Endothelial cell of umbilical vein (primary cell): ENCODE measurements around the gene SLC25A48. TPM values are rescaled to one million over a fixed set of nuclear protein-coding genes. Genes with fewer than 3 reads are reported as not detected.

Source experiments
- BruUV-seq: library from RNA; stranded (reverse); fragments of 400-500 nt; replicated peaks from 2 replicates; lab custom pipeline; 2021; lab: Mats Ljungman, UMichigan
- CTCF ChIA-PET: fragments of 300-600, 350-600 bp; sonication (Branson Sonifier 250); formaldehyde crosslinking; loops from one replicate; lab custom pipeline; 2021; ENCODE audit warnings: antibody characterized with exemption, inconsistent platforms; lab: Charles Lee
- POLR2A ChIA-PET: fragments of 300-600, 350-600 bp; sonication (Branson Sonifier 250); formaldehyde crosslinking; loops from one replicate; lab custom pipeline; 2021; ENCODE audit warnings: antibody characterized with exemption, inconsistent platforms; lab: Charles Lee
- DNase-seq: peaks from one replicate; pipeline ENCODE4 v3.0.0-alpha.2; 2011; ENCODE audit warnings: low read depth, low spot score
- FAIRE-seq: peaks from 2 replicates; lab custom pipeline; 2011; peaks lifted over from hg19 to GRCh38; lab: Jason Lieb, UNC
- H2AFZ ChIP-seq: 2 replicates; pipeline ENCODE4 v1.6.0; 2012; ENCODE audit warnings: low read depth, low read length, control low read depth, inconsistent platforms
- H3K27ac ChIP-seq: 2 replicates; pipeline ENCODE4 v1.5.1; 2011; ENCODE audit warnings: low read depth, mild to moderate bottlenecking, control low read depth, low read length, moderate library complexity; ENCODE audit not compliant: insufficient read depth
- H3K27me3 ChIP-seq, 2 experiments: 2 replicates each; pipeline versions ENCODE4 v1.6.0 to v1.6.1; 2011; ENCODE audit warnings: low read length in 2 of 2, mixed read lengths in 1 of 2; ENCODE audit not compliant: control insufficient read depth in 2 of 2, insufficient read depth in 2 of 2
- H3K36me3 ChIP-seq, 2 experiments: 2 replicates in 1 of 2; 3 replicates in 1 of 2; pipeline ENCODE4 v1.5.1; 2011; ENCODE audit warnings: low read length in 2 of 2, mild to moderate bottlenecking in 1 of 2, moderate library complexity in 1 of 2; ENCODE audit not compliant: control insufficient read depth in 2 of 2, insufficient read depth in 2 of 2; ENCODE audit errors: extremely low read depth in 1 of 2
- H3K4me1 ChIP-seq: 3 replicates; pipeline ENCODE4 v1.5.1; 2011; ENCODE audit warnings: mild to moderate bottlenecking, low read length; ENCODE audit not compliant: control insufficient read depth, insufficient read depth; ENCODE audit errors: extremely low read depth
- H3K4me2 ChIP-seq: 2 replicates; pipeline ENCODE4 v1.6.1; 2011; ENCODE audit warnings: low read length, control low read depth, mixed read lengths; ENCODE audit not compliant: insufficient read depth
- H3K4me3 ChIP-seq, 3 experiments: fragments of 200-600 bp in 1 of 3; sonication (generic), shearing (Covaris generic) in 1 of 3; replicated peaks in 1 of 3; 2 replicates each; pipeline ENCODE4 v1.5.1; 2011 to 2016; ENCODE audit warnings: control low read depth in 3 of 3, low read length in 3 of 3, mild to moderate bottlenecking in 2 of 3, inconsistent platforms in 1 of 3, low read depth in 1 of 3, moderate library complexity in 1 of 3; ENCODE audit not compliant: insufficient read depth in 1 of 3
- H3K79me2 ChIP-seq: 2 replicates; pipeline ENCODE4 v1.6.0; 2012; ENCODE audit warnings: low read length, inconsistent platforms; ENCODE audit not compliant: control insufficient read depth, insufficient read depth
- H3K9ac ChIP-seq: replicated peaks from 2 replicates; pipeline ENCODE3; 2011; ENCODE audit warnings: low read length, control low read depth; ENCODE audit not compliant: insufficient read depth; ENCODE audit errors: extremely low read depth
- H3K9me1 ChIP-seq: replicated peaks from 3 replicates; pipeline ENCODE4 v1.6.0; 2011; ENCODE audit warnings: mild to moderate bottlenecking, low read length; ENCODE audit not compliant: control insufficient read depth, insufficient read depth; ENCODE audit errors: extremely low read depth
- H3K9me3 ChIP-seq: replicated peaks from 2 replicates; pipeline ENCODE4 v1.5.1; 2012; ENCODE audit warnings: low read length, inconsistent platforms; ENCODE audit not compliant: control insufficient read depth, insufficient read depth
- H4K20me1 ChIP-seq: replicated peaks from 2 replicates; pipeline ENCODE3; 2011; ENCODE audit warnings: mild to moderate bottlenecking, low read length; ENCODE audit not compliant: control insufficient read depth, insufficient read depth; ENCODE audit errors: extremely low read depth
- EZH2 ChIP-seq: IDR thresholded peaks from 2 replicates; pipeline ENCODE4 v1.6.1; 2012; ENCODE audit warnings: borderline replicate concordance, low read depth, mild to moderate bottlenecking, moderate library complexity, low read length, inconsistent platforms; ENCODE audit not compliant: severe bottlenecking
- MYC ChIP-seq: IDR thresholded peaks from one replicate; pipeline ENCODE4 v1.6.1; 2011; ENCODE audit warnings: mild to moderate bottlenecking, low read depth, low read length
- POLR2AphosphoS5 ChIP-seq: IDR thresholded peaks from 2 replicates; pipeline ENCODE4 v1.6.1; 2012; ENCODE audit warnings: low read depth, mild to moderate bottlenecking, control low read depth, low read length, moderate library complexity; ENCODE audit not compliant: insufficient read depth
- dilution Hi-C: fragments of 300-500 bp; cut with MboI; formaldehyde crosslinking; loops from one replicate; pipeline ENCODE4 v1.15.0; 2019; ENCODE audit warnings: low sequenced_read_pairs; ENCODE audit not compliant: extremely low pct_ligation_motif_present
- intact Hi-C: fragments of 100-400 bp; cut with micrococcal nuclease; formaldehyde crosslinking; loops from one replicate; pipeline ENCODE4 v1.10.0; 2022
- polyA plus RNA-seq, 4 experiments: library from polyadenylated mRNA; depleted of rRNA in 3 of 4; stranded (reverse) in 3 of 4; unstranded in 1 of 4; fragments of >200 nt; gene quantifications; 2 replicates each; pipeline versions ENCODE4 v1.2.1 to v1.2.3, GENCODE V29; 2011 to 2012; ENCODE audit warnings: missing spikeins in 1 of 4
- total RNA-seq: library from RNA; stranded (reverse); gene quantifications from 2 replicates; pipeline ENCODE4 v1.2.3, GENCODE V29; 2021
- TF ChIP-seq, protein P1 (sequence below), 2 donors: IDR thresholded peaks; 1 replicate in 1 of 2; 2 replicates in 1 of 2; pipeline ENCODE4 v1.5.1; 2011; ENCODE audit warnings: low read length in 2 of 2, mild to moderate bottlenecking in 2 of 2, moderate library complexity in 2 of 2, control low read depth in 1 of 2, inconsistent platforms in 1 of 2, low read depth in 1 of 2; ENCODE audit not compliant: insufficient read depth in 1 of 2; ENCODE audit errors: extremely low read depth in 1 of 2
- TF ChIP-seq, protein P2 (sequence below): IDR thresholded peaks from 2 replicates; pipeline ENCODE4 v1.6.1; 2011; ENCODE audit not compliant: insufficient read depth, insufficient read length

SLC25A48 gene
- total and polyA plus RNA-seq, 2 donors (not counting 3 experiments of a cell fraction or from before 2014, with no cell fraction given) = not detected

DNA sequence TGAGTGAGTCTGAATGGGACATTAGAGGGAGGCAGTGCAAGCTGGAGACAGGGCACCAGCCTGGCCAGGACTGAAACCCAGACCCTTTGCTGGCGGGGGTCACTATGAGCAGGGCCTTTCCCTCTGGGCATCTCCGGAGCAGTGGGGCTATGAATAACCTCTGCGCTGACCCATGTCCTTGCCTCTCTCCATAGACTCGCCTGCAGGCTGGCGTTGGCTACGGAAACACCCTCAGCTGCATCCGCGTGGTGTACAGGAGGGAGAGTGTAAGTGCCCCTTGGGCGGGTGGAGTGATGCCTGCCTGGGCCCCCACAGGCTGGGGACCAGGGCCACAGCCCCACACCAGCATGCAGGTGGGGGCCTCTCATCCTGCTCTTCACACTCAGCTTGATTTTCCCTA is 15.8 kb downstream of the SLC25A48 start:
- DNase-seq (no peak), FAIRE-seq (no peak)
- ChIA-PET POLR2A (no interaction called here), CTCF (interaction anchor here (0.6 kb wide), 1 partner anchor 37 kb away, joined by 3 read pairs; no protein-coding TSS in a partner anchor)
- H4K20me1 ChIP-seq = no peaks in the 10 kb centered on the region
- H3K9me3 ChIP-seq = no peaks in the 10 kb centered on the region
- TF ChIP-seq, protein P1, sequence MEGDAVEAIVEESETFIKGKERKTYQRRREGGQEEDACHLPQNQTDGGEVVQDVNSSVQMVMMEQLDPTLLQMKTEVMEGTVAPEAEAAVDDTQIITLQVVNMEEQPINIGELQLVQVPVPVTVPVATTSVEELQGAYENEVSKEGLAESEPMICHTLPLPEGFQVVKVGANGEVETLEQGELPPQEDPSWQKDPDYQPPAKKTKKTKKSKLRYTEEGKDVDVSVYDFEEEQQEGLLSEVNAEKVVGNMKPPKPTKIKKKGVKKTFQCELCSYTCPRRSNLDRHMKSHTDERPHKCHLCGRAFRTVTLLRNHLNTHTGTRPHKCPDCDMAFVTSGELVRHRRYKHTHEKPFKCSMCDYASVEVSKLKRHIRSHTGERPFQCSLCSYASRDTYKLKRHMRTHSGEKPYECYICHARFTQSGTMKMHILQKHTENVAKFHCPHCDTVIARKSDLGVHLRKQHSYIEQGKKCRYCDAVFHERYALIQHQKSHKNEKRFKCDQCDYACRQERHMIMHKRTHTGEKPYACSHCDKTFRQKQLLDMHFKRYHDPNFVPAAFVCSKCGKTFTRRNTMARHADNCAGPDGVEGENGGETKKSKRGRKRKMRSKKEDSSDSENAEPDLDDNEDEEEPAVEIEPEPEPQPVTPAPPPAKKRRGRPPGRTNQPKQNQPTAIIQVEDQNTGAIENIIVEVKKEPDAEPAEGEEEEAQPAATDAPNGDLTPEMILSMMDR (IDR thresholded peaks at IDR 0.05; ENCODE audit: extremely low read depth in 1 of 2, insufficient read depth in 1 of 2, low read depth in 1 of 2, low read length in 2 of 2) = no peak
- dilution Hi-C loops (no loop called here), intact Hi-C loops (no loop called here)
- H3K9me1 ChIP-seq = no peaks in the 10 kb centered on the region
- H3K4me1 ChIP-seq = no peaks in the 10 kb centered on the region
- H3K27me3 ChIP-seq = no peaks in the 10 kb centered on the region
- no peak overlapping the region for H2AFZ ChIP-seq
- BruUV-seq = no TSS peak
- H3K36me3 ChIP-seq = no peaks in the 10 kb centered on the region
- no peaks in the 10 kb centered on the region for H3K79me2 ChIP-seq
- no peak overlapping the region for H3K4me3 ChIP-seq
- no peak overlapping the region for H3K27ac ChIP-seq
- no peak overlapping the region for H3K9ac ChIP-seq
- H3K4me2 ChIP-seq = no peak overlapping the region

DNA sequence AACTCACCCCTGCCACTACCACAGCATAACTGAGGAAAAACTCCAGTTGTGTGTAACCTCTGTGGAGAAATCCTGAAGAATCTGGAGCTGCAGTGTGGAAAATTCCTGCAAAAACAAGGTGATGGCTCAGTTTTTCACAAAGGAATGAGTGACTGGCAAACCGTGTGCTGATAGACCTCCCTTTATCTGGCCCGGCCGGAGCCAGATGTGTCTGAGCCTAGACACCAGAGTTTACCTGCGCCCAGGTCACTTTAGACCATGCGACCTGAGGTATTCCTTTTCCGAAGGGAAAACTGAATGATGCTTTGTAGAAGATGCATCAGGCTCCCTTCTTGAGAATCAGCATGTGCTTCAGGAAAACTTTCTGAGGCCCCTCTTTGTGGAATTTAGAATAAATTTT is 16.2 kb downstream of the SLC25A48 start:
- Histone ChIP-seq H3K4me3 (no peak overlapping the region), H4K20me1 (no peaks in the 10 kb centered on the region), H3K4me2 (no peak overlapping the region), H3K36me3 (no peaks in the 10 kb centered on the region), H3K4me1 (no peaks in the 10 kb centered on the region), H3K9me1 (no peaks in the 10 kb centered on the region), H3K9ac (no peak overlapping the region), H3K79me2 (no peaks in the 10 kb centered on the region), H3K27ac (no peak overlapping the region), H3K9me3 (no peaks in the 10 kb centered on the region), H2AFZ (no peak overlapping the region), H3K27me3 (no peaks in the 10 kb centered on the region)
- TF ChIP-seq, protein P2, sequence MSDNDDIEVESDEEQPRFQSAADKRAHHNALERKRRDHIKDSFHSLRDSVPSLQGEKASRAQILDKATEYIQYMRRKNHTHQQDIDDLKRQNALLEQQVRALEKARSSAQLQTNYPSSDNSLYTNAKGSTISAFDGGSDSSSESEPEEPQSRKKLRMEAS = no peak
- TF ChIP-seq MYC = no peak
- TF ChIP-seq POLR2AphosphoS5 = no peak
- TF ChIP-seq EZH2 = no peak
- BruUV-seq = no TSS peak
- dilution Hi-C loops = no loop called here
- DNase-seq (no peak), FAIRE-seq (no peak)
- CTCF ChIA-PET = no interaction called here
- POLR2A ChIA-PET = no interaction called here
- intact Hi-C loops = no loop called here
